ENCODE results near the gene DNAJC16. TPM values are rescaled to one million over a fixed set of nuclear protein-coding genes. Genes with fewer than 3 reads are reported as not detected.

DNAJC16 gene
- total and polyA plus RNA-seq, 9 of the 15 experiments (the other 6 are each of a cell fraction or from before 2014, with no cell fraction given) = 6.9 to 16.8 (median 12.8) TPM

- peak; percentile 89 for TF ChIP-seq SMARCA5 (IDR thresholded peaks at IDR 0.05)
- no peak for TF ChIP-seq ZNF639 (CRISPR knock-in tag; conservative IDR thresholded peaks at IDR 0.05 in 1 of 2, IDR thresholded peaks at IDR 0.05 in 1 of 2)
- TF ChIP-seq GMEB1 (CRISPR knock-in tag; IDR thresholded peaks at IDR 0.05) = no peak
- no peak for TF ChIP-seq ZNF41 (CRISPR knock-in tag; conservative IDR thresholded peaks at IDR 0.05)
- no peak for TF ChIP-seq TOE1 (IDR thresholded peaks at IDR 0.05; ENCODE audit: borderline replicate concordance)
- peak; percentile 94 for TF ChIP-seq TOE1 (CRISPR knock-in tag; IDR thresholded peaks at IDR 0.05; ENCODE audit: borderline replicate concordance, low read depth)
- TF ChIP-seq DMBX1 (CRISPR knock-in tag; IDR thresholded peaks at IDR 0.05; ENCODE audit: borderline replicate concordance) = no peak
- TF ChIP-seq MECOM (CRISPR knock-in tag; IDR thresholded peaks at IDR 0.05) = no peak; the same call in 1 of the 2 replicates
- 0 out of 2 replicates have a peak, but pooled peaks have one; percentile 58 for TF ChIP-seq STAT6 (CRISPR knock-in tag; IDR thresholded peaks at IDR 0.05)
- no peak for TF ChIP-seq EGR1 (conservative IDR thresholded peaks at IDR 0.05)
- TF ChIP-seq HDGF (IDR thresholded peaks at IDR 0.05) = peak; percentile 72; the same call in 1 of the 2 replicates
- no peak for TF ChIP-seq PRDM10 (IDR thresholded peaks at IDR 0.05; ENCODE audit: partially characterized antibody)
- no peak for TF ChIP-seq CTCFL (IDR thresholded peaks at IDR 0.05; ENCODE audit: borderline replicate concordance, insufficient read depth, low read depth, low read length, poor library complexity, severe bottlenecking)
- no peak for TF ChIP-seq SP1 (CRISPR knock-in tag; IDR thresholded peaks at IDR 0.05)
- peak; percentile 48; the same call in 1 of the 2 replicates for TF ChIP-seq NFRKB (IDR thresholded peaks at IDR 0.05; ENCODE audit: low read depth)
- peak; percentile 30; the same call in 1 of the 2 replicates for TF ChIP-seq SUPT5H (IDR thresholded peaks at IDR 0.05)
These were observed 16.6 kb downstream of the DNAJC16 start (continued) for GRCh38 chr1:15543251-15543588.

Measured in K562 (cell line).